Chondrocyte (in vitro differentiated cells): ENCODE data around the gene LGI2. TPM values are rescaled to one million over a fixed set of nuclear protein-coding genes. Genes with fewer than 3 reads are reported as not detected.

Experiments
- DNase-seq: peaks from one replicate; pipeline ENCODE4 v3.0.0; 2021; ENCODE audit warnings: mixed read lengths, low spot score
- H3K27ac Mint-ChIP-seq: one replicate; pipeline ENCODE4 v1.8.0; 2021; ENCODE audit warnings: mild to moderate bottlenecking, moderate library complexity, mixed read lengths; ENCODE audit not compliant: unreplicated experiment
- H3K27me3 Mint-ChIP-seq: 2 replicates; pipeline ENCODE4 v1.8.0; 2021; ENCODE audit warnings: low read depth, mixed read lengths
- H3K36me3 Mint-ChIP-seq: 2 replicates; pipeline ENCODE4 v1.8.0; 2021; ENCODE audit warnings: low read depth, mixed read lengths
- H3K4me1 Mint-ChIP-seq: 2 replicates; pipeline ENCODE4 v1.8.0; 2021; ENCODE audit warnings: low read depth, mild to moderate bottlenecking, mixed read lengths
- H3K4me3 Mint-ChIP-seq: one replicate; pipeline ENCODE4 v1.8.0; 2021; ENCODE audit warnings: mild to moderate bottlenecking, moderate library complexity, mixed read lengths; ENCODE audit not compliant: unreplicated experiment
- H3K9me3 Mint-ChIP-seq: 2 replicates; pipeline ENCODE4 v1.8.0; 2021; ENCODE audit warnings: low read depth, mixed read lengths
- total RNA-seq: library from RNA; stranded (reverse); gene quantifications from 3 replicates; pipeline ENCODE4 v1.2.1, GENCODE V29; 2021
- TF ChIP-seq, protein P1 (sequence below): fragments of 200-600 bp; sonication (generic); IDR thresholded peaks from 2 replicates; pipeline ENCODE4 v1.5.0; 2021; ENCODE audit warnings: antibody characterized with exemption, mild to moderate bottlenecking, moderate library complexity

LGI2 gene
- total RNA-seq, 1 donor from 2014 or later = 0.30 TPM

DNA sequence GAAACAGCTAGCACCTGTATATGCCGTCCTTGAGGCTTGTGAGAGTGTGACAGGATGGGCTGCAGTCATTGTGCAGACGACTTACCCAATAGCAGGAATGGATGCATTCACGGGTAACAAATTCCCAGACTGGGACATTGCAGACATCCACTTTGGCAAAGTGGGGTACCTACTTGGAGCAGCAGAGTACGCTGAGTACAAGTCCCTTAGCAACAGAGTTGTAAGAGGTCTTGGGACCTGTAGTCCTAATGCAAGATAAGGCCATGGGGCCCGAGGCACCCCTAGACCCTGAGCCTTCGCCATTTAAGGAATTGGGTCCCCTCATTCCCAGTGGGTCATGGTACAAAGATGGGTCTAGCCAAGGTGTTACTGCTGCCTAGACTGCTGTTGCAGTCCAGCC is 62.5 kb downstream of the LGI2 start:
- Mint-ChIP-seq H3K9me3 (no peaks in the 10 kb centered on the region), H3K36me3 (no peaks in the 10 kb centered on the region), H3K27me3 (peaks cover 2% of the 10 kb centered on the region), H3K27ac (no peak overlapping the region), H3K4me1 (peaks cover 3% of the 10 kb centered on the region), H3K4me3 (no peak overlapping the region)
- TF ChIP-seq, protein P1, sequence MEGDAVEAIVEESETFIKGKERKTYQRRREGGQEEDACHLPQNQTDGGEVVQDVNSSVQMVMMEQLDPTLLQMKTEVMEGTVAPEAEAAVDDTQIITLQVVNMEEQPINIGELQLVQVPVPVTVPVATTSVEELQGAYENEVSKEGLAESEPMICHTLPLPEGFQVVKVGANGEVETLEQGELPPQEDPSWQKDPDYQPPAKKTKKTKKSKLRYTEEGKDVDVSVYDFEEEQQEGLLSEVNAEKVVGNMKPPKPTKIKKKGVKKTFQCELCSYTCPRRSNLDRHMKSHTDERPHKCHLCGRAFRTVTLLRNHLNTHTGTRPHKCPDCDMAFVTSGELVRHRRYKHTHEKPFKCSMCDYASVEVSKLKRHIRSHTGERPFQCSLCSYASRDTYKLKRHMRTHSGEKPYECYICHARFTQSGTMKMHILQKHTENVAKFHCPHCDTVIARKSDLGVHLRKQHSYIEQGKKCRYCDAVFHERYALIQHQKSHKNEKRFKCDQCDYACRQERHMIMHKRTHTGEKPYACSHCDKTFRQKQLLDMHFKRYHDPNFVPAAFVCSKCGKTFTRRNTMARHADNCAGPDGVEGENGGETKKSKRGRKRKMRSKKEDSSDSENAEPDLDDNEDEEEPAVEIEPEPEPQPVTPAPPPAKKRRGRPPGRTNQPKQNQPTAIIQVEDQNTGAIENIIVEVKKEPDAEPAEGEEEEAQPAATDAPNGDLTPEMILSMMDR = no peak
- no peak for DNase-seq

DNA sequence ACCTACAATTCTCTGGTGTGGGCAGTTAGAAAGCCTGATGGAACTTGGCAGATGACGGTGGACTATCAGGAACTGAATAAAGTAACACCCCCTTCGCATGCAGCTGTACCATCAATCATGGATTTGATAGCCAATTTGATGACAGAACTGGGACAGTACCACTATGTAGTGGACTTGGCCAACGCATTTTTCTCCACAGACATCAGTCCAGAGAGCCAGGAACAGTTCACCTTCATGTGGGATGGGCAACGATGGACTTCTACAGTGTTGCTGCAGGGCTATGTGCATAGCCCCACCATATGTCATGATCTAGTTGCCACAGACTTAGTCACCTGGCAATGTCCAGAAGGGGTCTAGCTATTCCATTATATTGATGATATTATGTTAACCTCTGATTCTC is 63.4 kb downstream of the LGI2 start:
- H3K9me3 Mint-ChIP-seq = no peaks in the 10 kb centered on the region
- TF ChIP-seq, protein P1 = no peak
- H3K4me3 Mint-ChIP-seq = no peak overlapping the region
- DNase-seq = no peak
- H3K27me3 Mint-ChIP-seq = no peaks in the 10 kb centered on the region
- no peak overlapping the region for H3K27ac Mint-ChIP-seq
- no peaks in the 10 kb centered on the region for H3K4me1 Mint-ChIP-seq
- no peaks in the 10 kb centered on the region for H3K36me3 Mint-ChIP-seq

DNA sequence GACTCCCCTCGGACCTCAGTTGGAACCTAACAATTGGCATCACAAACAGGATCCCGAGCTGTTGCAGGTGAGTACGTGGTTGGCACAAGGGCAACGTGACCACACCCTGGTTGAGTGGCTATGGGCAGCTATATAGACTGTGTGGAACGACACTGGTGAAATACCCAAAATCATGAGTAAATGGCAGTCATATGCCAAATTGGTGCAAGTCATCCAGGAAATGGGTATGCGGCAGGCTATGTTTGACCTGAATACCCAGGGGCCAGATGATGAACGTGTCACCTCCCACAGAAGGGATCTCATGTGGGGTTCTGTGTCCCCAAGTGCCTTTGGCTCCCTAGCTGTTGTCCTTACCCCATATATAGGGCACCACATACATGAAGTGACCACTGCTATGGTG is 64.7 kb downstream of the LGI2 start:
- H3K9me3 Mint-ChIP-seq = no peaks in the 10 kb centered on the region
- H3K4me3 Mint-ChIP-seq = no peak overlapping the region
- H3K27ac Mint-ChIP-seq = no peak overlapping the region

GRCh38 chr4:24965627-24966026 is 65.1 kb downstream of the LGI2 start:
- DNase-seq = no peak
- no peak overlapping the region for H3K4me3 Mint-ChIP-seq
- TF ChIP-seq, protein P1 = no peak
- no peaks in the 10 kb centered on the region for H3K9me3 Mint-ChIP-seq
- H3K27me3 Mint-ChIP-seq = no peaks in the 10 kb centered on the region
- H3K4me1 Mint-ChIP-seq = no peaks in the 10 kb centered on the region
- H3K27ac Mint-ChIP-seq = no peak overlapping the region
- H3K36me3 Mint-ChIP-seq = no peaks in the 10 kb centered on the region

More for the DNA sequence above, 64.7 kb downstream of the LGI2 start:
- no peaks in the 10 kb centered on the region for H3K27me3 Mint-ChIP-seq
- no peak for DNase-seq
- TF ChIP-seq, protein P1 = no peak
- H3K36me3 Mint-ChIP-seq = no peaks in the 10 kb centered on the region
- no peaks in the 10 kb centered on the region for H3K4me1 Mint-ChIP-seq

GRCh38 chr4:24963277-24963676 is 67.5 kb downstream of the LGI2 start:
- H3K4me3 Mint-ChIP-seq = no peak overlapping the region
- no peaks in the 10 kb centered on the region for H3K36me3 Mint-ChIP-seq
- H3K4me1 Mint-ChIP-seq = no peaks in the 10 kb centered on the region
- DNase-seq = no peak
- H3K27ac Mint-ChIP-seq = no peak overlapping the region
- no peaks in the 10 kb centered on the region for H3K9me3 Mint-ChIP-seq
- peaks cover 3% of the 10 kb centered on the region for H3K27me3 Mint-ChIP-seq
- TF ChIP-seq, protein P1 = no peak
